ENCODE data around the gene MAZ.

DNA sequence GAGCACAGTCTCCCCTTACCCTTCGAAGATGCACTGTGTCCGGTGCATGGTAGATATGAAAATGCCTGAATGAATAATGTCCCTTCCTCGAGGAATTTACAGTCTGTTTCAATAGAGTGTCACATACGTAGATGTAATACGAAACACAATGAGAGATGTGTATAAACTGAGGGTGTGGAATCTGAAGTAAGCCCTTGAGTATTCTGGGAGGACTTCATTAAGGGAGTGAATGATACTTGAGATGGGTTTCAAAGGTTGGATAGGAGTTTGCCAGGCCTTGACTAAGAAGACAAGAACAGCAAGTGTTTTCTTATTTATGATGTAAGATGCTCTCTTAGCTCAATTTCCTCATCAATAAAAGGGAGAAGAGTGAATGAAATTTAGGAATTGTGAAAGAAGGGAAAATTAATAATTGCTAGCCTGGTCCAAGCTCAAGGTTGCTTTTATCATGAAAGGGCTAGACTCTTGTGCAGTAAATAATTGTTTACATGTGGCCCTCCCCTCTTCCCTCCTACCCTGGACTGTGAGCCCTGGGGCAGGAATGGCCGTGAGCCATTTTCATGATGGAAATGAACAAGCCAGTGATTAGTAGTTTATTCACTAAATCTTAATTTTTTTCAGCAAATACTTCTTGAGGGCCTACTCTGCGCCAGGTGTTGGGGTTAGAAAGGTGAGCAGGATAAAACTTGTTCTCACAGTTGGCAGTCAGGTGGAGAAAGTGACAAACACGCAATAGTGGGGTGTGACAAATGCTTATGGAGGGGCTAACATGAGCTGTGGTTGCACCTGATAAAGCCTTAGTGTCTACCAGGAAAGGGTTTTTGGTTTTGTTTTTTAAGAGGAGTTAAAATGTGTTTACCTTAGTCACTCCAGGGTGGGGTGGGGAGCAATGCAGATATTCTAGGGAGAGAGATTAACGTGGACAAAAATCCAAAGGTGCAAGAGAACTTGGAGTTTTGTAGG is 14.2 kb upstream of the MAZ start:
- TF ChIP-seq POLR2A (IDR thresholded peaks at IDR 0.05; ENCODE audit: low read depth, low read length) = no peak
- no peak for TF ChIP-seq POLR2AphosphoS5 (IDR thresholded peaks at IDR 0.05; ENCODE audit: low read depth, low read length)

Measured in GM12892 (cell line).